Nephron (organoid): ENCODE results near the gene TMEM139.

Experiments
- H3K27ac Mint-ChIP-seq, 3 experiments: 2 replicates each; pipeline ENCODE4 v1.8.0; 2020; ENCODE audit warnings: mixed read lengths in 3 of 3, mild to moderate bottlenecking in 2 of 3, moderate library complexity in 1 of 3
- H3K27me3 Mint-ChIP-seq: 2 replicates; pipeline ENCODE4 v1.8.0; 2021; ENCODE audit warnings: low read depth, mild to moderate bottlenecking, moderate library complexity, mixed read lengths
- H3K36me3 Mint-ChIP-seq: 2 replicates; pipeline ENCODE4 v1.8.0; 2020; ENCODE audit warnings: low read depth, mixed read lengths
- H3K4me1 Mint-ChIP-seq: 2 replicates; pipeline ENCODE4 v1.8.0; 2020; ENCODE audit warnings: mixed read lengths
- H3K4me3 Mint-ChIP-seq, 3 experiments: 2 replicates each; pipeline ENCODE4 v1.8.0; 2020; ENCODE audit warnings: mild to moderate bottlenecking in 3 of 3, mixed read lengths in 3 of 3, moderate library complexity in 2 of 3
- H3K9me3 Mint-ChIP-seq: 2 replicates; pipeline ENCODE4 v1.8.0; 2020; ENCODE audit warnings: mixed read lengths
- CTCF ChIP-seq, 3 experiments: fragments of 200-600 bp; sonication (generic); IDR thresholded peaks; one replicate each; pipeline ENCODE4 v1.5.0; 2021; ENCODE audit warnings: antibody characterized with exemption in 3 of 3; ENCODE audit not compliant: unreplicated experiment in 3 of 3

Gene TMEM139

GRCh38 chr7:143303733-143304132 lies 19.0 kb downstream of the TMEM139 start:
- H3K4me3 Mint-ChIP-seq, result no peak overlapping the region
- no peaks in the 10 kb centered on the region for H3K27me3 Mint-ChIP-seq
- no peak for TF ChIP-seq CTCF (IDR thresholded peaks at IDR 0.05; ENCODE audit: unreplicated experiment in 3 of 3)
- H3K9me3 Mint-ChIP-seq, result no peaks in the 10 kb centered on the region
- H3K27ac Mint-ChIP-seq, result no peak overlapping the region
- H3K36me3 Mint-ChIP-seq, result peaks cover 90% of the 10 kb centered on the region
- H3K4me1 Mint-ChIP-seq, result peaks cover 11% of the 10 kb centered on the region

- no peaks in the 10 kb centered on the region for H3K9me3 Mint-ChIP-seq
- H3K4me3 Mint-ChIP-seq, result no peak overlapping the region
Measured at GRCh38 chr7:143304938-143305337, 20.2 kb downstream of the TMEM139 start.

GRCh38 chr7:143305423-143306070 lies 20.8 kb downstream of the TMEM139 start:
- peak; percentile 39 to 57 (median 52) for TF ChIP-seq CTCF (IDR thresholded peaks at IDR 0.05; ENCODE audit: unreplicated experiment in 3 of 3)
- no peak overlapping the region for H3K27ac Mint-ChIP-seq

More at GRCh38 chr7:143304938-143305337, 20.2 kb downstream of the TMEM139 start:
- Mint-ChIP-seq H3K27ac (no peak overlapping the region), H3K36me3 (peaks cover 92% of the 10 kb centered on the region), H3K27me3 (no peaks in the 10 kb centered on the region), H3K4me1 (peaks cover 6% of the 10 kb centered on the region)
- TF ChIP-seq CTCF (IDR thresholded peaks at IDR 0.05; ENCODE audit: unreplicated experiment in 3 of 3), result no peak

GRCh38 chr7:143308632-143309031 lies 23.9 kb downstream of the TMEM139 start:
- no peak for TF ChIP-seq CTCF (IDR thresholded peaks at IDR 0.05; ENCODE audit: unreplicated experiment in 3 of 3)
- Mint-ChIP-seq H3K9me3 (no peaks in the 10 kb centered on the region), H3K27ac (no peak overlapping the region), H3K36me3 (peaks cover 67% of the 10 kb centered on the region), H3K4me1 (no peaks in the 10 kb centered on the region), H3K4me3 (no peak overlapping the region), H3K27me3 (no peaks in the 10 kb centered on the region)

More at GRCh38 chr7:143305423-143306070, 20.8 kb downstream of the TMEM139 start:
- Mint-ChIP-seq H3K9me3 (no peaks in the 10 kb centered on the region), H3K27me3 (no peaks in the 10 kb centered on the region), H3K4me1 (peaks cover 6% of the 10 kb centered on the region), H3K4me3 (no peak overlapping the region), H3K36me3 (peaks cover 87% of the 10 kb centered on the region)

- no peaks in the 10 kb centered on the region for H3K9me3 Mint-ChIP-seq
- H3K27ac Mint-ChIP-seq, result no peak overlapping the region
- no peak overlapping the region for H3K4me3 Mint-ChIP-seq
- peaks cover 28% of the 10 kb centered on the region for H3K4me1 Mint-ChIP-seq
- TF ChIP-seq CTCF (IDR thresholded peaks at IDR 0.05; ENCODE audit: unreplicated experiment in 3 of 3), result no peak
- H3K36me3 Mint-ChIP-seq, result peaks cover 23% of the 10 kb centered on the region
- H3K27me3 Mint-ChIP-seq, result no peaks in the 10 kb centered on the region
Measured at GRCh38 chr7:143314127-143314526, 29.4 kb downstream of the TMEM139 start.

GRCh38 chr7:143315776-143316175 lies 31.0 kb downstream of the TMEM139 start, which contains the start of gene CLCN1:
Gene CLCN1 (plus strand): TSS chr7:143316111. CDS start chr7:143316213, 102 bp downstream.
- Mint-ChIP-seq H3K36me3 (peaks cover 13% of the 10 kb centered on the region), H3K4me3 (no peak within 1 kb of the TSS), H3K27ac (peak within 1 kb of the TSS; percentile 23 to 54 (median 26)), H3K9me3 (no peaks in the 10 kb centered on the region), H3K27me3 (no peaks in the 10 kb centered on the region), H3K4me1 (peaks cover 30% of the 10 kb centered on the region)
- TF ChIP-seq CTCF (IDR thresholded peaks at IDR 0.05; ENCODE audit: unreplicated experiment in 3 of 3), result no peak
